H1 (cell line): ENCODE data around the gene FASTK. TPM values are rescaled to one million over a fixed set of nuclear protein-coding genes. Genes with fewer than 3 reads are reported as not detected.
A peak's percentile ranks its signal among the peaks of the same experiment; 100 is the strongest.

Source experiments
- CTCF ChIA-PET: fragments of 300-600 bp; sonication (Branson Sonifier 250); formaldehyde crosslinking; loops from one replicate; lab custom pipeline; 2021; ENCODE audit not compliant: partially characterized antibody; lab: Charles Lee
- POLR2A ChIA-PET: fragments of 300-600 bp; sonication (Branson Sonifier 250); formaldehyde crosslinking; loops from one replicate; lab custom pipeline; 2021; ENCODE audit warnings: inconsistent platforms; ENCODE audit not compliant: partially characterized antibody; lab: Charles Lee
- DNase-seq, 2 experiments: peaks; one replicate each; pipeline versions ENCODE4 v3.0.0 to v3.0.0-alpha.2; 2010 to 2022; ENCODE audit warnings: low spot score in 2 of 2, low read depth in 1 of 2, mixed read lengths in 1 of 2
- FAIRE-seq: peaks from 2 replicates; lab custom pipeline; 2011; peaks lifted over from hg19 to GRCh38; lab: Jason Lieb, UNC
- H2AFZ ChIP-seq: 2 replicates; pipeline ENCODE4 v1.8.1; 2012; ENCODE audit warnings: low read length, inconsistent platforms
- H2AK5ac ChIP-seq: 2 replicates; pipeline ENCODE4 v1.6.1; 2013; ENCODE audit warnings: low read depth, low read length
- H2BK120ac ChIP-seq: replicated peaks from 2 replicates; pipeline ENCODE3; 2013; ENCODE audit warnings: low read depth, low read length, inconsistent platforms
- H2BK12ac ChIP-seq: 2 replicates; pipeline ENCODE4 v1.6.1; 2013; ENCODE audit warnings: low read depth, low read length
- H2BK15ac ChIP-seq: 2 replicates; pipeline ENCODE4 v1.6.1; 2013; ENCODE audit warnings: low read length
- H2BK20ac ChIP-seq: 2 replicates; pipeline ENCODE4 v1.6.1; 2013; ENCODE audit warnings: low read length
- H2BK5ac ChIP-seq: 2 replicates; pipeline ENCODE4 v1.6.1; 2013; ENCODE audit warnings: low read depth, low read length
- H3K14ac ChIP-seq: 2 replicates; pipeline ENCODE4 v1.6.1; 2013; ENCODE audit warnings: inconsistent platforms; ENCODE audit not compliant: insufficient read length
- H3K18ac ChIP-seq: 2 replicates; pipeline ENCODE4 v1.6.1; 2013; ENCODE audit warnings: low read length; ENCODE audit errors: extremely low read depth
- H3K23ac ChIP-seq: 2 replicates; pipeline ENCODE4 v1.6.1; 2013; ENCODE audit warnings: inconsistent platforms; ENCODE audit not compliant: insufficient read length
- H3K23me2 ChIP-seq: 2 replicates; pipeline ENCODE4 v1.6.1; 2013; ENCODE audit warnings: low read depth, low read length
- H3K27ac ChIP-seq: 2 replicates; pipeline ENCODE4 v1.6.1; 2011; ENCODE audit warnings: low read depth, low read length, inconsistent platforms
- H3K27me3 ChIP-seq, 4 experiments: replicated peaks in 1 of 4; 1 replicate in 1 of 4; 2 replicates in 3 of 4; pipeline versions ENCODE4 v1.6.1 to v1.8.1; 2011 to 2013; ENCODE audit warnings: low read length in 3 of 4, mild to moderate bottlenecking in 3 of 4, inconsistent platforms in 2 of 4, mixed read lengths in 2 of 4, moderate library complexity in 1 of 4; ENCODE audit not compliant: control insufficient read depth in 3 of 4, insufficient read depth in 3 of 4; ENCODE audit errors: extremely low read depth in 1 of 4
- H3K36me3 ChIP-seq, 4 experiments: 2 replicates each; pipeline versions ENCODE4 v1.6.1 to v1.8.1; 2011 to 2013; ENCODE audit warnings: mild to moderate bottlenecking in 4 of 4, low read length in 3 of 4, moderate library complexity in 2 of 4, control low read depth in 1 of 4, inconsistent platforms in 1 of 4; ENCODE audit not compliant: insufficient read depth in 4 of 4, control insufficient read depth in 2 of 4
- H3K4ac ChIP-seq: replicated peaks from 2 replicates; pipeline ENCODE3; 2013; ENCODE audit warnings: low read length, low read depth, mixed read lengths, inconsistent platforms; ENCODE audit not compliant: insufficient read length
- H3K4me1 ChIP-seq, 4 experiments: replicated peaks in 1 of 4; 1 replicate in 1 of 4; 2 replicates in 3 of 4; pipeline versions ENCODE4 v1.6.1 to v1.8.1; 2011 to 2013; ENCODE audit warnings: low read length in 3 of 4, inconsistent platforms in 2 of 4, mixed read lengths in 1 of 4; ENCODE audit not compliant: insufficient read depth in 4 of 4, control insufficient read depth in 3 of 4
- H3K4me2 ChIP-seq, 2 experiments: 2 replicates each; pipeline versions ENCODE4 v1.6.1 to v1.8.1; 2011 to 2013; ENCODE audit warnings: low read depth in 2 of 2, low read length in 2 of 2, control low read depth in 1 of 2, inconsistent platforms in 1 of 2, mild to moderate bottlenecking in 1 of 2; ENCODE audit not compliant: insufficient read depth in 1 of 2
- H3K4me3 ChIP-seq, 4 experiments: fragments of 200-600, 300-600 bp in 1 of 4; sonication (generic), shearing (Covaris generic), sonication (Bioruptor Twin) in 1 of 4; 2 replicates each; pipeline versions ENCODE4 v1.5.1 to v1.8.1; 2011 to 2016; ENCODE audit warnings: low read length in 4 of 4, low read depth in 3 of 4, control low read depth in 2 of 4, inconsistent platforms in 2 of 4, mild to moderate bottlenecking in 2 of 4, mixed read lengths in 1 of 4, moderate library complexity in 1 of 4; ENCODE audit not compliant: insufficient read depth in 2 of 4; ENCODE audit errors: extremely low read depth in 1 of 4
- H3K56ac ChIP-seq: replicated peaks from 2 replicates; pipeline ENCODE3; 2013; ENCODE audit warnings: low read depth, mild to moderate bottlenecking, mixed read lengths, low read length, inconsistent platforms; ENCODE audit not compliant: insufficient read length
- H3K79me1 ChIP-seq: 2 replicates; pipeline ENCODE4 v1.6.1; 2013; ENCODE audit warnings: low read depth, low read length, control low read depth
- H3K79me2 ChIP-seq, 2 experiments: 2 replicates each; pipeline versions ENCODE4 v1.6.1 to v1.8.1; 2012 to 2013; ENCODE audit warnings: low read length in 2 of 2, mild to moderate bottlenecking in 2 of 2, inconsistent platforms in 1 of 2; ENCODE audit not compliant: insufficient read depth in 2 of 2, control insufficient read depth in 1 of 2
- H3K9ac ChIP-seq, 4 experiments: replicated peaks in 1 of 4; 1 replicate in 1 of 4; 2 replicates in 3 of 4; pipeline versions ENCODE4 v1.6.1 to v1.8.1; 2011 to 2013; ENCODE audit warnings: low read depth in 3 of 4, low read length in 3 of 4, control low read depth in 2 of 4, mild to moderate bottlenecking in 2 of 4, moderate library complexity in 2 of 4, inconsistent platforms in 1 of 4; ENCODE audit errors: extremely low read depth in 1 of 4
- H3K9me3 ChIP-seq, 2 experiments: 2 replicates each; pipeline versions ENCODE4 v1.6.1 to v1.8.1; 2012 to 2013; ENCODE audit warnings: mild to moderate bottlenecking in 2 of 2, moderate library complexity in 2 of 2, control low read depth in 1 of 2, inconsistent platforms in 1 of 2, low read depth in 1 of 2, low read length in 1 of 2, mixed read lengths in 1 of 2; ENCODE audit not compliant: insufficient read depth in 2 of 2
- H4K20me1 ChIP-seq, 2 experiments: replicated peaks in 1 of 2; 2 replicates each; pipeline versions ENCODE3 to v1.8.1; 2011 to 2013; ENCODE audit warnings: inconsistent platforms in 2 of 2, low read length in 2 of 2, mild to moderate bottlenecking in 1 of 2; ENCODE audit not compliant: insufficient read depth in 2 of 2, control insufficient read depth in 1 of 2
- H4K5ac ChIP-seq: 2 replicates; pipeline ENCODE4 v1.6.1; 2013; ENCODE audit warnings: low read length, low read depth, mixed read lengths, inconsistent platforms; ENCODE audit not compliant: insufficient read length
- H4K8ac ChIP-seq: 2 replicates; pipeline ENCODE4 v1.8.0; 2013; ENCODE audit warnings: mild to moderate bottlenecking, moderate library complexity, low read length, inconsistent platforms; ENCODE audit not compliant: insufficient read depth; ENCODE audit errors: extremely low read depth
- H4K91ac ChIP-seq: replicated peaks from 2 replicates; pipeline ENCODE3; 2013; ENCODE audit warnings: low read length, mixed read lengths, inconsistent platforms; ENCODE audit not compliant: insufficient read length
- BACH1 ChIP-seq: IDR thresholded peaks from 2 replicates; pipeline ENCODE4 v1.6.1; 2012; ENCODE audit warnings: low read length, improper control_type of control experiment
- CHD1 ChIP-seq: IDR thresholded peaks from 2 replicates; pipeline ENCODE4 v1.6.1; 2012; ENCODE audit warnings: low read depth, low read length, improper control_type of control experiment
- EZH2 ChIP-seq: fragments of 200-600 bp; sonication (generic); IDR thresholded peaks from 2 replicates; pipeline ENCODE4 v1.7.1; 2012; ENCODE audit warnings: low read depth, mild to moderate bottlenecking, moderate library complexity, low read length, inconsistent platforms; ENCODE audit not compliant: severe bottlenecking
- NANOG ChIP-seq: IDR thresholded peaks from 2 replicates; pipeline ENCODE4 v1.6.1; 2011; ENCODE audit warnings: low read length, low read depth, mild to moderate bottlenecking, inconsistent platforms; ENCODE audit not compliant: insufficient read depth, poor library complexity, severe bottlenecking
- SP1 ChIP-seq: IDR thresholded peaks from 2 replicates; pipeline ENCODE4 v1.6.1; 2011; ENCODE audit warnings: low read depth, low read length
- USF2 ChIP-seq: IDR thresholded peaks from 2 replicates; pipeline ENCODE4 v1.6.1; 2011; ENCODE audit warnings: low read length, improper control_type of control experiment
- WGBS, 2 experiments: shearing (Covaris generic) in 1 of 2; methylation state at CpG; one replicate each; pipeline versions ENCODE4 v1.1.6 to v1.1.7; 2013 to 2015; ENCODE audit warnings: low lambda C conversion rate in 2 of 2, mixed read lengths in 2 of 2, inconsistent platforms in 1 of 2, low coverage in 1 of 2, missing lambda C conversion rate in 1 of 2; ENCODE audit not compliant: insufficient replicate concordance in 2 of 2, insufficient coverage in 1 of 2, insufficient read length in 1 of 2; ENCODE audit errors: extremely low coverage in 1 of 2, missing lambda C conversion rate in 1 of 2; 5-methylcytosine and 5-hydroxymethylcytosine counted together
- polyA plus RNA-seq, 7 experiments: library from polyadenylated mRNA; depleted of rRNA in 3 of 7; stranded (reverse) in 5 of 7; unstranded in 2 of 7; fragments of >200 nt in 5 of 7; fragments of 200-250 nt in 2 of 7; gene quantifications; 1 replicate in 5 of 7; 2 replicates in 1 of 7; 4 replicates in 1 of 7; pipeline versions ENCODE4 v1.2.1 to v1.2.3, GENCODE V29; 2011 to 2013; ENCODE audit warnings: missing spikeins in 2 of 7, mixed read lengths in 2 of 7
- total RNA-seq: library from RNA; stranded (reverse); fragmentation: NEBNext Ultra II Directional; extraction: Animal tissue kit (Norgen Biotek cat#: 25700); gene quantifications from 2 replicates; pipeline ENCODE4 v1.2.1, GENCODE V29; 2021

FASTK gene
- total and polyA plus RNA-seq, 2 of the 8 experiments (the other 6 are each of a cell fraction or from before 2014, with no cell fraction given) = 39.4 to 84.0 TPM

GRCh38 chr7:151110236-151110940 lies 29.8 kb upstream of the FASTK start:
- Histone ChIP-seq H3K9ac (no peak overlapping the region), H2BK12ac (peak overlapping the region; percentile 6; the same call in 1 of the 2 replicates), H3K4me2 (no peak overlapping the region), H3K18ac (no peak overlapping the region; the same call in 1 of the 2 replicates), H2AFZ (no peak overlapping the region), H3K23me2 (peaks cover 5% of the 10 kb centered on the region), H2BK5ac (no peak overlapping the region), H3K4me1 (peaks cover 0 to 15% (median 11%) of the 10 kb centered on the region in 4 experiments; a peak in 6 of 7 replicates), H3K79me2 (peaks cover 0 to 12% of the 10 kb centered on the region in 2 experiments; a peak in 2 of 4 replicates), H3K79me1 (peaks cover 3% of the 10 kb centered on the region; the same call in 1 of the 2 replicates), H3K4me3 (no peak overlapping the region), H3K27ac (no peak overlapping the region), H4K8ac (peak overlapping the region; percentile 62; the same call in 1 of the 2 replicates), H4K5ac (no peak overlapping the region), H2BK20ac (no peak overlapping the region), H4K91ac (no peak overlapping the region), H3K14ac (no peak overlapping the region), H2BK15ac (peak overlapping the region; percentile 2; the same call in 1 of the 2 replicates), H3K36me3 (no peaks in the 10 kb centered on the region), H3K27me3 (peaks cover 0 to 6% (median 3%) of the 10 kb centered on the region in 4 experiments; a peak in 3 of 7 replicates), H2AK5ac (no peak overlapping the region), H3K9me3 (no peaks in the 10 kb centered on the region), H4K20me1 (peaks cover 31 to 43% of the 10 kb centered on the region in 2 experiments), H2BK120ac (no peak overlapping the region), H3K4ac (no peak overlapping the region), H3K56ac (no peak overlapping the region), H3K23ac (no peak overlapping the region)
- FAIRE-seq = no peak
- CTCF ChIA-PET = interaction anchor here (0.8 to 22.4 kb wide), 40 partner anchors 9 to 169 kb away, joined by 3 to 448 read pairs (median 6); partner anchors contain the start of genes ABCB8, AGAP3, ASIC3 and ATG9B
- TF ChIP-seq CHD1 = no peak
- TF ChIP-seq EZH2 = no peak
- no peak for TF ChIP-seq BACH1
- no peak for TF ChIP-seq SP1
- TF ChIP-seq USF2 = no peak
- TF ChIP-seq NANOG = no peak
- WGBS, 2 experiments = 79% methylated on average over 11 of the region's 11 CpGs; no CpG with 5 or more reads in 1 of the 2 experiments
- DNase-seq = no peak
- POLR2A ChIA-PET = interaction anchor here (0.6 to 4.3 kb wide), 9 partner anchors 10 to 97 kb away, joined by 3 to 26 read pairs (median 3); partner anchors contain the start of genes ABCB8 and AGAP3
